Endothelial cell of umbilical vein (primary cell): ENCODE results near the gene EXOSC5.

Source experiments
- JUN ChIP-seq: IDR thresholded peaks from 2 replicates; pipeline ENCODE4 v1.6.1; 2011; ENCODE audit warnings: borderline replicate concordance, low read depth; ENCODE audit not compliant: insufficient read length, insufficient read depth
- TF ChIP-seq, protein P1 (sequence below), 2 donors: IDR thresholded peaks; 1 replicate in 1 of 2; 2 replicates in 1 of 2; pipeline ENCODE4 v1.5.1; 2011; ENCODE audit warnings: low read length in 2 of 2, mild to moderate bottlenecking in 2 of 2, moderate library complexity in 2 of 2, control low read depth in 1 of 2, inconsistent platforms in 1 of 2, low read depth in 1 of 2; ENCODE audit not compliant: insufficient read depth in 1 of 2; ENCODE audit errors: extremely low read depth in 1 of 2

GRCh38 chr19:41376998-41377365, 20.2 kb downstream of the EXOSC5 start:
- TF ChIP-seq, protein P1, sequence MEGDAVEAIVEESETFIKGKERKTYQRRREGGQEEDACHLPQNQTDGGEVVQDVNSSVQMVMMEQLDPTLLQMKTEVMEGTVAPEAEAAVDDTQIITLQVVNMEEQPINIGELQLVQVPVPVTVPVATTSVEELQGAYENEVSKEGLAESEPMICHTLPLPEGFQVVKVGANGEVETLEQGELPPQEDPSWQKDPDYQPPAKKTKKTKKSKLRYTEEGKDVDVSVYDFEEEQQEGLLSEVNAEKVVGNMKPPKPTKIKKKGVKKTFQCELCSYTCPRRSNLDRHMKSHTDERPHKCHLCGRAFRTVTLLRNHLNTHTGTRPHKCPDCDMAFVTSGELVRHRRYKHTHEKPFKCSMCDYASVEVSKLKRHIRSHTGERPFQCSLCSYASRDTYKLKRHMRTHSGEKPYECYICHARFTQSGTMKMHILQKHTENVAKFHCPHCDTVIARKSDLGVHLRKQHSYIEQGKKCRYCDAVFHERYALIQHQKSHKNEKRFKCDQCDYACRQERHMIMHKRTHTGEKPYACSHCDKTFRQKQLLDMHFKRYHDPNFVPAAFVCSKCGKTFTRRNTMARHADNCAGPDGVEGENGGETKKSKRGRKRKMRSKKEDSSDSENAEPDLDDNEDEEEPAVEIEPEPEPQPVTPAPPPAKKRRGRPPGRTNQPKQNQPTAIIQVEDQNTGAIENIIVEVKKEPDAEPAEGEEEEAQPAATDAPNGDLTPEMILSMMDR (IDR thresholded peaks at IDR 0.05; ENCODE audit: extremely low read depth in 1 of 2, insufficient read depth in 1 of 2, low read depth in 1 of 2, low read length in 2 of 2): no peak
- TF ChIP-seq JUN: no peak
